ENCODE measurements around the gene CGNL1. TPM values are rescaled to one million over a fixed set of nuclear protein-coding genes. Genes with fewer than 3 reads are reported as not detected.

Gene CGNL1
- polyA plus RNA-seq, 1 donor = 63.7 TPM

DNA sequence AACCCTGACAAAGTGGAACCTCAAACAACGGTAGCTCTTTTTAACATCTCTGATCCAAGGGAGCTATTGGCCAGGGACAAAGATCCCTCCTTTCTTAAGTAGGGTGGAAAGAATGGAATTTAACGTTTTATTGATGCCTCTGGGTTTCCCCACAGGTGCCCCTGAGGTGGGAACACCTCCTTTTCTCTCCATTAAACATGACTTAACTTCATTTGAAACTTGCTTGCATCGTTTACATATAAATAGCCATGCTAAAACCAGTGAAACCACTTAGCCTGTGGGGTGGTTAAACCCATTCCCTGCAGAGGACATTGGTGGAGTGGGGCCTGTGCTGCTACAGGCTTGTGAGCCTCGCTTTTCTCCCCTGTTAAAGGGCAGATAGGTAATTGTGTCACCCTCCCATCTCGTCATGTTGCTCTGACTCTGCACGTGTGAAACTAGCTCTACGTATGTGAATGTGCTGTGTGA is 9.7 kb downstream of the CGNL1 start:
- DNase-seq = no peak

DNA sequence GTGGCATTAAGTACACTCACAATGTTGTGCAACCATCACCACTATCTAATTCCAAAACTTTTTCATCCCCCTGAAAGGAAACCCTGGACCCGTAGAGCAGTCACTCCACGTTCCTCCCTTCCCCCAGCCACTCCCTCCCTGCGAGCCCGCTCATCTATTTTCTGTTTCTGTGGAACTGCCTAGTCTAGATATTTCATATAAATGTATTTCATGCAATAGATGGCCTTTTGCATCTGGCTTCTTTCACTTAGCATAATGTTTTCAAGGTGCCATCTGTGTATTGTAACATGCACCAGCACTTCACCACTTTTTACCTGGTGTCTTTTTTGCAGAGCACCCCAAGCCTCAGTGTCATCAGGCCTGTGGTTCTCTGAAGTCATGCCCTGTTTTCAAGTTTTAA is 10.7 kb downstream of the CGNL1 start:
- DNase-seq = no peak

DNA sequence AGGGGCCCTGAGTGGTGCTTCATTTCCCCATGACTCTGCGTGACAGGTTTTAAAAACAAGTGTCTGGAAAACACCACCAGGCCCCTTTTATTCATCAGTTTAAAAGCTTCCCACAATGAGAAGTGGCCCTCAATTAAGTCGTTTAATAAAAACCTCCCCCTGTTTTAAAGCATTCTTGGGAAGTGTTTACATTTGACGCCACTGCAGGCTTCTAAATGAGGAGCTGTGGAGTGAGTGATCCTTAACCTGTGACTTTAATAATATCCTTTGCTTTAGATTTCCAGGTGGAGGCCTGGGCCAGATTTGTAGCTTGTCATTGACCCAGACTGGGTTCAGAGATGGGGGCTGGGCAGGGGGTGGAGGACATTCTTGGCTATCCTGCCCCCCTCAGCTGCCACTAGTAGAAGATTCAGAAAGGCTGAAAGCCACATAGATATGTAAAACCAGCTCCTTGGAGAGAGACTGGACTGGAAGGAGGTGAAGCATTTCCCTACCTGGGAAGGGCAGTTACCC is 11.3 kb downstream of the CGNL1 start:
- DNase-seq = peak; percentile 62

DNA sequence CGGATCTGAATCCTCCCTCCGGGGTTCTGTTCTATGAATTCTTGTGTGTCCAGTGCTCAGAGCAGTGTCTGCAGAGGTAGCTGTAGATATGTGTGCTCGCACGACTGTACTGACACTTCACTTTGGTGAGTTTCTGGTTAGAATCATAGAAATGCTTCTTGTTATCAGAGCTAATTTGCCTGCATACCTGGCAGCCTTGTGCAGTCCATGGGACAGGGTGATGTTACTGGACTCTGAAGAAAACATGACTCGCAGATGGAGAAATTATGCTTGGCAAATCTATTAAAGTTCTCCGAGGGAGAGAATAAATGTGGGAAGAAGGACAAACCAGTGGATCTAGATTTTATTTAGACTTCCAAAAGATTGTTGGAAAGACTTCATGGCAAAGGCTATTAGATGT is 12.2 kb downstream of the CGNL1 start:
- DNase-seq = no peak

DNA sequence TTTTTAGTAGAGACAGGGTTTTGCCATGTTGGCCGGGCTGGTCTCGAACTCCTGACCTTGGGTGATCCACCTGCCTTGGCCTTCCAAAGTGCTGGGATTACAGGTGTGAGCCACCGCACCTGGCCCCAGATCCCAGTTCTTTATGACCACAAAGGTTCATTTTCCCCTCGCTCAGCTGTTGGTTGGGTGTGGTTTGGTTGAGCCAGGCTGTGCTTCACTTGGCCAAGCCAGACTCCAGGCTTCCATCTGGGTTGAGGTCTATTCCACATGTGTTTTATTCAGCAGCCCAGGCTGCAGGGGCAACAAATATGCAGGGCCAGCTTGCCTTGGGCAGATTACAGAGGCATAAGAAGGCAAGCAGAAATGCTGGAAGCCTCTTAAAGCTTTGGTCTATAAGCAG is 13.7 kb downstream of the CGNL1 start:
- no peak for DNase-seq

DNA sequence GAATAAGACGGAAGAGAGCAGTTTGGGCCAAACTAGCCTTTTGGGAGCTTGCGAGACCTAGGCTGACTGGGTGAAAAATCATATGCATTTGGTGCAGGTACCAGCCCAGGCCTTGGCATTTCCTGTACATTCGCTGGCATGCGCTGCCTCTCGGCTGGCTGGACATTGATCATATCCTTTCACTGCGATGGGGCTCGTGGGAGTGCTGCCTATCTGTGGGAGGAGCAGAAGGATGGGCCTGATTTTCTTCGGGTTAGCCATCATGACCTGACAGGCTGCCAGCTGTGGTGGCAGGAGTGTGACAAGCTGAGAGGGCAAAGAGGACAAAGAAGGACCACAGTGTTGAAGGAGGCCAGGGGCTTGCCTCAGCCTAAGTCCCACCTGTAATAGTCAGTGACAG is 14.3 kb downstream of the CGNL1 start:
- no peak for DNase-seq

DNA sequence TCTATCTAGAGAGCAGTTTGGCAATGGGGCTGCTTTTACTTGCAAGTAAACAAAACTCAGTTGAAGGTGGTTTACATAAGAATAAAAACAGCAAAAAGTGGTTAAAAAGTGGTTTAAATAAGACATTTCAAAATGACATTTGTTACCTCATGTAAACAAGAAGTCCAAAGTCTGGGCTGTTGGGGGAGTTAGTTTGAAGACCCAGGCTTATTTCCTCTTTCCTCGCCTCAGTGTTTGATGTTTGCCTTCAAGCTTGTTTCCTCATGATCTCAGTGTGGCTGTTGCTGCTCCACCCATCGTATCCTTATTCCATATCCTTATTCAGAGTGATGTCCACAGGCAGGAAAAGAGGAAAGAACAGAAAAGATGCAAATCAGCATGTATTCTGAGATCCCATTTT is 15.2 kb downstream of the CGNL1 start:
- no peak for DNase-seq

DNA sequence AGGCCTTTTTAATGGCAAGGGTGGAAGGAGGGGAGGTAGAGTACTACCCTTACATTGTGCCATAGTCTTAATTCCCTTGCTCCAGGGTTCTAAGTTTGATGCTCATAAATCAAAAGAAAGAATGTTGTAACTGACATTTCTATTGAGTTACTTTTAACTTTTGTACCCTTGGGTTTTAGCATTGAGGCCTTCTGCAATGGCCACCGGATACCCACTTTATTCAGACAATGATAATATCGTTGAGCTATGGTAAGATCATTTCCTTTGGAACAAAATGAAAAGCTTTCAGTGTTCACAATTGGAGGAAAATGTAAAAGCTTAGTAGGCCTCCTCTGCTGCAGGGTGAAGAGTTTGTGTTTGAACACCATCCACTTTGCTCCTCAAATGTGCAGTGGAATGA is 16.8 kb downstream of the CGNL1 start:
- no peak for DNase-seq

DNA sequence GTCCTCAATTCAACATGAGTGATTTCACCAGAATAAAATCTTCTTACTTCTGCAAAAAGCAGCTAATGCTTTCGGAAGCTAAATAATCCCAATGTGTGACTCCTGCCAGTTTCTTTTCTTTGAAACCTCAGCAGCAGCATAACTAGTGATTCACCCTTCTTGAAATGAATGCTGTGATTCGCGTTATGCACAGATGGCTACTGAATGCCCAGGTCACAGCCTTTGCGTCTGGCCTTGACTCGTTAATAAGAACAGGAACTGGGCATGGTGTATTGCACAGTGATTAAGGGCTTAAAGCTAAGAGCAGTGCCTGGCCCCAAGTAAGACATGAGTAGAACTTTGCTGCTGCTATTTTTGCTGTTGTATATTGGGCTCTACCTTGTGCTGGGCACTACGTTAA is 19.0 kb downstream of the CGNL1 start:
- no peak for DNase-seq

DNA sequence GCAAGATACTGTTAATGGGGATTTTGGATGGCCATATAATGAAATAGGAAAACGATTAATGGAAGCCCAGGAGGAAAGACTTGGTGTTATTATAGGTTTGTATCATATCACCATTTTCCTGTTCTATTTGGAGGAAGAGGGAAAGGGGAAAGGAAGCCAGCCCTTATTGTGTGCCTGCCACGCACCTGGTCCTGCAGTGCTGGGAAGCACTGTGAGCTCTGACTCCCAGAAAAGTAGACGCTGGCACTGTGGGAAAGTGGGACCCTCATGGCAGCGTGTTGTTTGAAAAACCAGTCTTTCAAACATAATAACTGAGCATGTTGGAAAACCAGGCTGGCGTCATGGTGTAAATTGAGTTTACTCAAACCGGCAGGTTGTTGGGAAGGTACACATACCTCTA is 22.0 kb downstream of the CGNL1 start:
- no peak for DNase-seq

DNA sequence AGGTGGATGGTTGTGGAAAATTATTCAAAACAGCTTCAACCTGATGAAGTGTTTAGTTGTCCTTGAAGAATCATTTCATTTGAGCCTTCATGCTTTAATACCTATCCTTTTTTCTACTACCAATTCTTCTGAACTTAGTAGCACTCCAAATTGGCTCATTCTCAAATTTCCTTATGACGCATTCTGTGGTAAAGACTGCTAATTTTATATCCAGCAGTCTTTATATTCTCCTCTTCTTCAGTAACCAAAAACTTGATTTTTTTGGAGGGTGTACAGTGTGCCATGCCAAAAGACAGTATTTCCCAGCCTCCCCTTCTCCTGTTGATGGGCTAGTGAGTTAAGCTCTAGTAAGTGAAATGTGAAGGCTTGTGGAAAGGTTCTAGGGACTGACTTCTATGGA is 25.2 kb downstream of the CGNL1 start:
- no peak for DNase-seq

DNA sequence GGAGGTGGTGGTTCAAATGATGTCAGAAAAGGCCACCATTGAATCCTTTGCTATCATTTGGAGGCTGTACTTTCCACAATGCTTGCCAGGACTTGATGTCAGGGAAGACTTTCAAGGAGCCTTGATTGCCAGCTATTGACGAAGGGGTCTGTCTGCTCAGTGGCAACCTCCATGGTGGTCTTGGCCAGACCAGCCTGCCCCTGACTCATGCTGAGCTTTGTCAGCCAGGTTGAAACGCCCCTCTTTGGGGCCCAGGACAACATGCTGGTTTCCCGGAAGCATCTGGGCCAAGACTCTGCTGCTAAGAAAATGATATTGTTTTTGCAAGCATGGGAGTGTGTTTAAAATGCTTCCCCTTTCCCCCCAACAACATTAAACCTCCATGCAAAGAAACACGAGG is 26.7 kb downstream of the CGNL1 start:
- no peak for DNase-seq

DNA sequence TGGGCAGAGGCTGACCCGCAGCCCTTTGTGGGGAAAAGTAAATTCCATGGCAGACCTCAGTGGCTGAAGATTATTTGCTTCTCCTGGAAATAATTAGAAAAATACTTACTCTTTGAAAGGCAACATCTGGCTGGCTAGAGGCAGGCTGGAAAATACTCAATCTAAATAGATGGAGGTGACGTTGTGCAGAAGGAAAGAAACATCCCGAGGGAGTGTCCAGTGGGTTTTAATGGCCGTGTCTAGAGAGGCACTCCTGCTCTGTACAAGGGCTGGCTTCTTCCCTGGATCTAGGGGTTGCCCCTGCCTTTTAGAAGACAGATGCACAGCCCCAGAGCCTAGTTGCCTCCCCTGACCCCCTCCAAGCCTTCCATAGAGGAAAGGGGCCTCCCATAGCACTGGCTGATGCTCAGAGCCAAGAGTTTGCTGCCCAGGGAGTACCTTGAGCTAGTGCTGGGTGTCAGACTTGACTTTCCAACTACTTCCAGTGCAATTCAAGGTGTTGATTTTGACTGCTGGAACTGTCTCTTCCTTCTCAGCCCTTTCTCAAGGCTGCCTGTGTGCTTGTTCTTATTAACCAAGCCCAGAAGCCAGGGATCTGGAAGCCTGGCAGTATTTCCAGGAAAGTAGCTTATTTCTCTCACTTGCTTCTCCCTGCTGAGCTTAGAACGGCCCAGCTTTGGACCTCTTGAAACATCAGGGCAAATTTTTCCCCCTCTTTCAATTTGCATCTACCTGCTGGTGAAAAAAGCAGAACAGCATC is 27.4 kb downstream of the CGNL1 start:
- DNase-seq = no peak

DNA sequence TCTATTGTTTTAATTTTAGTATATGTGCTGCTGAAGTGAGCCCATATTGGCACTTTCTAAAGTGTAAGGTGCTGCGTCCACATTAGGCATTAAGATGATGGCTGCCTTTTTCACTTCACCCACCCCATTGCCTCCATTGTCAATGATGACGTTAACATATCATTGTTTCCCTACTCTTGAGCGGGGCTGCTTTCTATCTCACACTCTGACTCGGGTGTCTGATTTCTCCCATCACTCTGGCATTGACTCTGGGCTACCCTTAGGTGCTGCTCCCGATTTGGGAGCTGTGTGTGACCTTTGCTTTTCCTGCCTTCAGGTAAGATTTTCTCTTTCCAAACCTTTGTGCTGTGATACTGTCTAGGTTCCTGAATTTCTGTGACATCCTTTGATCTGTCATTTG is 28.8 kb downstream of the CGNL1 start:
- DNase-seq = no peak

DNA sequence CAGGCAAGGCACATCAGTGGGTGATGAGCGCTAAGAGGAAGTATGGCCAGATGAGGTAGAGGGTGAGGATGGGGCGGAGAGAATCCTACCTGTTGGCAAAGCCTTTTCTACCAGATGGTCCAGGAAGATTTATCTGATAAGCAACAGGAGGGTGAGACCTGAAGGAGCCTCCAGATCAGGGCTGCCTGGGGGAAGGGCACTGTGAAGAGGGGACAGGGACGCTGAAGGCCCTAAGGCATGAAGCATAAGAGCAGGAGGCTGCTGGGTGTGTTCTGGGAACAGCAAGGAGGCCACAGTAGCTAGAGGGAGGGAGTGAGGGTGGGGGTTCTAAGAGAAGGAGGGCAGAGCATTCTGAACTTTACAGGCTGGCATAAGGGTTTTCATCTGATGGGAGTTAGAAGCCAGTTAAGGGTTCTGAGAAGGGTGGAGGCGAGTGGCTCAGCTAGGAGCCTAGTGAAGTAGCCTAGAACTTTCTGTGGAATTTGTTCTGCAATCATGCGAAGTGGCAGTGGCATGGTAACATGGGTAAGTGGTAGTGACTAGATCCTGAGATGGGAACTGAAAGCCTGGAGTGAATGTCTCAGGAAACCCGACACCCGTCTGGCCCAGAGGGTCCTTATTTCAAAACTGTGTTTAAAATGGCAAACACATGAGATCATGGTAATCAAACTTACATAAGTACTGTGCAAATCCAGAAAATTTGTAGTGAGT is 29.9 kb downstream of the CGNL1 start:
- DNase-seq = no peak

DNA sequence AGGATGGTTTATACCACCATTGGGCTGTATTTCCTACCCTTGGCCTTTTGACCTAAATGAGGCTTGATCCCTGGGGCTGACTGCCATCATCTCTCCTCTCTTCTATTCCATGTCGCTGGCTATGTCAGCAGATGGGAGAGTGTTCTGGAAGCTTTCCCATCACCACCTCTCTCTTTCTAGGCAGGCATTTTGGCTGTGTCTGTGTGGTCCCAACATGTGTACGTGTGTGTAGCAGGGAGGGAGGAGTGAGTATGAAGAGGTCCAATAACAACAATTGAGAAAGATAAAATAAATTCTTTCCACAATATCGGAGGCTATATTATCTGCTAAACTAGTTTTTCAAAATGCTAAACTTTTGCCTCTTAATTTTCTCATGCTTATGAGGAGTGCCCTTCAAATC is 34.1 kb downstream of the CGNL1 start:
- DNase-seq = no peak

DNA sequence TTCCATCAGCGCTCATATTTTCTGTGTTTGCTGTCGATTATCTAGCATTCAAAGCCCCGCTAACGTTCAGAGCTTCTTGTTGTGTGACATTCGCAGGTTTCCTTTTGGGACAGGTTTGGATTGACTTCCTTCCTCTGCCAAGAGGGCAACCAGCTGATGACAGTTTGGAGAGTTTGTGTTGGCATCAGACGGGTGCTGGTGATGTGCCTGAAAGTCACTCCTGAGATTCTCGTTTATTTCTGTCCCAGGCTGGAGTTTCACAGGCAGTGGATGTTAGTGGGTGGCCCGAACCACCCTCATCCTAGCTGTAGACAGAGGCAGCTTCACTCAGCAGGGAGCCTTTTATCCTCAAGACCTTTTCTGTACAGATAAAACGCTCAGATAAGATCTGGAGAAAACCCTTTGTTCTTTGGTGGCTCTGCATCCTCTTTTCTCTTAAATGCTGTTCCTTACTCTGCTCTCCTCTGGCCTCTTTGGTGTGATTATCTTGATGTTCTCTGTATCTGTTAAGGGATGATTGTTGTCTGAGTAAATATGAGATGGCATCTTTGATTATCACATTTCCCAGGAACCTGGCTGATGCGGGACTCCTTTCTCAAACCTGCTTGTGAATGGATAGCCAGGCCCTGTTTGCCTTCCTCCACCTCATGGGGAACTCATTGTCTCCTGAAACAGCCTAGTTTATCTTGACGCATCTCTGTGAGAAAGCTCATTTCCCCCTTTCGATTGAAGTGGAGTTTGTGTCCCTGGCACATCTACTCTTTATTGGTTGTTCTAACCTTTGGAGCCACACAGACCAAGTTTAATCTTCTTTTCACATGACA is 35.9 kb downstream of the CGNL1 start:
- DNase-seq = no peak

DNA sequence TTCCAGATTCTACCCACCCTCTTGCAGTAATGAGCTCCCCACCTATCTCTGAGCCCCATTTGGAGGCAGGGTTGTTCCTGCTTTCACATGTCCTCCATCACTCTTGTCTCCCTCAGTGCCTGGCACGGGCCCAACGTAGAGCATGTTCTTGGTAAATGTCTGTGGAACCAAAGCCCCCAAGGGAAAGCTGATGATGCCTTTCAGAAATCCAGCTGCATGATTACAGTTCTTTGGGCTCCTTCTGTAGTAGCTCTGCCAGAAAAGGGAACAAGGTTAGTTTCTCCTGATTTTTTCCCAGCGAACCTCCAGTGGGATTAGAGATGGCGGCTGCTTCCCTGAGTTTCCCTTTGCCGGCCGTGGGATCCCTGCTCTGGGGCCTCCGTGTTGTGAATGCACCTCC is 39.3 kb downstream of the CGNL1 start:
- DNase-seq = no peak

DNA sequence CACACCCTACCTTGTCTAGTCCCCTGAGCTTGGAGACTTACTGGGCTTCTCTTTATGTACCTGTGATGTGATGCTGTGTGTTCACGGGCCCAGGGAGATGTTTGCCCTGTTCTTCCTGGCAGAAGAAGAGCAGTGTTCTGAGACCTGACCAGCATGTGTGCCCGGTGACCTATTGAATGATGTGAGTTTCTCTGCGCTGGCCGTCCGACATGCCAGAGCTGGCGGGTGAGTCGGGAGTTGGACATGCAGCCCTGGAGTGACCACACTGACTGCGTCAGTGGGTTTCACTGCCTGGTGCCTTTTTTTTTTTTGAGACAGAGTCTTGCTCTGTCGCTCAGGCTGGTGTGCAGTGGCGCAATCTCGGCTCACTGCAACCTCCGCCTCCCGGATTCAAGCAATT is 42.3 kb downstream of the CGNL1 start:
- no peak for DNase-seq

DNA sequence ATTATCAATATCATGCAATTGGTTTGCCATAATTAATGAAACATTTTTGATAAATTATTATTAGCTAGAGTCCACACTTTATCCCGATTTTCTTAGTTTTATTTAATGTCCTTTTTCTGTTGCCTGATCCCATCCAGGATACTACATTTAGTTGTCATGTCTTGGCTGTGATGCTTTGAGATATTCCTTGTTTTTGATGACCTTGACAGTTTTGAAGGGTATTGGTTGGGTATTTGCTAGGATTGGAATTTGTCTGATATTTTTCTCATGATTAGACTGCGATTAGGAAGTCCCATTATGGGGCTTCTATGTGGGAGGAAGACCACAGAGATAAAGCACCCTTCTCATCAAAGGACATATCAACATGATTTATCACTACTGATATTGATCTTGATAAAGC is 43.0 kb downstream of the CGNL1 start:
- no peak for DNase-seq

DNA sequence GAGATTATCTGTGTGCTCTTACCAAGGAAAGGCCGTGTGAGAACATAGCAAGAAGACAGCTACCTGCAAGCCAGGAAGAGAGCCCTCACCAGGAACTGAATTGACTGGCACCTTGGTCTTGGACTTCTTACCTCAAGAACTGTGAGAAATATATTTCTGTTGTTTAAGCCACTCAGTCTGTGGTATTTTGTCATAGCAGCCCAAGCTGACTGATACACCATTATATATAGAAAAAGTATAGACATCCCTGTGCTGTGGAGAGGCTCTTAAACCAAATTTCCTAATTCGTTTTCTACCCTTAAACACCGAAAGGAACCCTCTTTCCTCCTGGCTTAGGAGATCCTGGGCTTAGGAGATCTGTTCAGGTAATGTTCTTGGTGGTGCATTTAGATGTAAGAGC is 44.8 kb downstream of the CGNL1 start:
- no peak for DNase-seq

DNA sequence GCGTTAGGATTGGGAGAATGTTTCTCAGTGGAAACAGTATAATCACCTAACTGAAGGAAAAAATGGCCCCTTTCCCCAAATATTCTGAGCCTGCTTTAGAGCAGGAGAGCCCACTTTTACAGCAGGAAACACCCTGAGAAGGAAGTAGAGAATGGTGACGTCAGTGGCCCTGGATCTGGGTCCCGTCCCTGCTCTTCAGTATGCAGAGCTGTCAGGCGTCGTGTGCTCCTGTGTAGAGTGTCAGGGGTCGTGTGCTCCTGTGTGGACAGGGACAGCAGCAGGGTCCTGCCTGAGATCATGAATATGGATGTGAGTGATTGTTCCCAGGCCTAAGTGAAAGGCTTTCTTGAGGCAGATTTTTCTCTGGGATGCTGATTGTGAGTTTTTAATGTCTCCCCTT is 45.2 kb downstream of the CGNL1 start:
- DNase-seq = no peak

All from left kidney (tissue), 2 donors.